ENCODE measurements around the gene ITGB7.

- TF ChIP-seq POU2F2 (IDR thresholded peaks at IDR 0.05; ENCODE audit: low read depth, low read length): no peak
- no peak for TF ChIP-seq PAX5 (IDR thresholded peaks at IDR 0.05; ENCODE audit: insufficient read depth, low read length, severe bottlenecking)
- no peak for TF ChIP-seq POLR2A (IDR thresholded peaks at IDR 0.05; ENCODE audit: low read depth, low read length)
- TF ChIP-seq SPI1 (IDR thresholded peaks at IDR 0.05; ENCODE audit: low read depth, low read length): no peak
- TF ChIP-seq POLR2AphosphoS5 (IDR thresholded peaks at IDR 0.05; ENCODE audit: low read depth, low read length): no peak
- TF ChIP-seq TAF1 (IDR thresholded peaks at IDR 0.05; ENCODE audit: low read depth, low read length): no peak
These were observed 36.0 kb downstream of the ITGB7 start for GRCh38 chr12:53170876-53171724.

Measured in GM12891 (cell line).